ENCODE data around the gene LRRC7. TPM values are rescaled to one million over a fixed set of nuclear protein-coding genes. Genes with fewer than 3 reads are reported as not detected.

LRRC7 gene
- total and polyA plus RNA-seq, 2 of the 8 experiments (the other 6 are each of a cell fraction or from before 2014, with no cell fraction given): 0.03 to 0.17 TPM

GRCh38 chr1:69743146-69743545 is 175.4 kb downstream of the LRRC7 start (continued):
- TF ChIP-seq CTCF (IDR thresholded peaks at IDR 0.05; ENCODE audit: control extremely low read depth in 1 of 3, insufficient read depth in 1 of 3, low read depth in 1 of 3, low read length in 3 of 3): no peak
- no peak for TF ChIP-seq CHD7 (IDR thresholded peaks at IDR 0.05; ENCODE audit: insufficient replicate concordance, low read length)
- no peak for TF ChIP-seq EP300 (IDR thresholded peaks at IDR 0.05; ENCODE audit: borderline replicate concordance in 1 of 2, low read depth in 2 of 2, low read length in 2 of 2)
- no peak for TF ChIP-seq ATF3 (IDR thresholded peaks at IDR 0.05; ENCODE audit: insufficient read depth, low read depth, low read length)
- TF ChIP-seq NANOG (IDR thresholded peaks at IDR 0.05; ENCODE audit: insufficient read depth, low read depth, low read length, poor library complexity, severe bottlenecking): no peak
